ENCODE results near the gene GBP3. TPM values are rescaled to one million over a fixed set of nuclear protein-coding genes. Genes with fewer than 3 reads are reported as not detected.

The GBP3 gene
- total and polyA plus RNA-seq, 2 of the 8 experiments (the other 6 are each of a cell fraction or from before 2014, with no cell fraction given) = not detected

DNA sequence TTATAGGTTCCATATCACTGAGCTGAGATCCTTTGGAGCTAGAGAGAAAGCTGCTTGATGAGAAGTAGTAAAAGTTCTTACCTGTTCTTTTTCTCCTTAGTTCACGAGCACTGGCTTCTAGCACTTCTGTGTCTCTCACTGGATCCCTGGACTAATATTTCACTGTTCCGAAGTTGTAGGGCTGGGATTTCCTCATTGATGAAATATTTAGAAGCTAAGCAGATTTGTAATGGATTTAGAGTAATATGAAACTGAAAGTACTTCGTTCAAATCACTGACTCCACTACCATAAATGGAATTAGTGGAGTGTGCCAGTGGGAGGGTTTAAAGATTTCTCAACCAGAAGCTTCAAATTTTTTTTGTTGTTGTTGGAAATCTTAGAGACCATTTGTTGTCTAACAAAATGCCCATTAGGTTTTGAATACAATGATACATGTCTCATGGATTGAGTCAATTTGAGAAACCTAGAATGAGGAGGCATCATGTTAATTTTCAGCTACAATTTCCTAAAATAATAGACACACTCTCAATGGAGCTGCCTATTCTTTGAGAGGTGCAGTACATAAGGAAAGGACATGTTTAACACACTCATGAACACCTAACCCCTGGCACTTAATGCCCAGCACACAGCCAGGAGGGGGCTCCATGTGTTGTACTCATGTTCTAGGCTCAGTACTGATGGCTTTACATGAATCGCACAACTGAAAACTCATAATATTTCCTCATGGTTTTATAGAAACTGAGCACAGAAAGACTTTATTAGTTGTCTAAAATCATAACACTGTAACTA lies 42.6 kb upstream of the GBP3 start, which contains the start of gene GBP1:
TSS of gene GBP1 (minus strand) at position 130 of the 790 bp plus-strand sequence. CDS start 1,974 bp downstream, outside the sequence.
- CTCF ChIA-PET (ENCODE audit: partially characterized antibody) = no interaction called here
- DNase-seq (ENCODE audit: low read depth in 1 of 2, low spot score in 2 of 2) (no peak), FAIRE-seq (no peak)
- H3K27ac ChIP-seq (ENCODE audit: low read depth, low read length) = no peak within 1 kb of the TSS
- POLR2A ChIA-PET (ENCODE audit: partially characterized antibody) = no interaction called here
- H4K5ac ChIP-seq (ENCODE audit: insufficient read length, low read depth, low read length) = no peak within 1 kb of the TSS
- H4K20me1 ChIP-seq (replicated peaks in 1 of 2; ENCODE audit: control insufficient read depth in 1 of 2, insufficient read depth in 2 of 2, low read length in 2 of 2) = no peaks in the 10 kb centered on the region
- H3K56ac ChIP-seq (replicated peaks; ENCODE audit: insufficient read length, low read depth, low read length) = no peak within 1 kb of the TSS
- no peak within 1 kb of the TSS for H3K4ac ChIP-seq (replicated peaks; ENCODE audit: insufficient read length, low read depth, low read length)
- no peaks in the 10 kb centered on the region for H3K23me2 ChIP-seq (ENCODE audit: low read depth, low read length)
- no peaks in the 10 kb centered on the region for H3K27me3 ChIP-seq (replicated peaks in 1 of 4; ENCODE audit: control insufficient read depth in 3 of 4, extremely low read depth in 1 of 4, insufficient read depth in 3 of 4, low read length in 3 of 4)
- H3K9ac ChIP-seq (replicated peaks in 1 of 4; ENCODE audit: extremely low read depth in 1 of 4, low read depth in 3 of 4, low read length in 3 of 4) = no peak within 1 kb of the TSS
- no peak within 1 kb of the TSS for H2BK15ac ChIP-seq (ENCODE audit: low read length)
- H2BK120ac ChIP-seq (replicated peaks; ENCODE audit: low read depth, low read length) = no peak within 1 kb of the TSS
- no peak within 1 kb of the TSS for H2BK5ac ChIP-seq (ENCODE audit: low read depth, low read length)
- H3K23ac ChIP-seq (ENCODE audit: insufficient read length) = no peak within 1 kb of the TSS
- H4K8ac ChIP-seq (ENCODE audit: extremely low read depth, insufficient read depth, low read length) = no peak within 1 kb of the TSS
- no peak within 1 kb of the TSS for H2BK12ac ChIP-seq (ENCODE audit: low read depth, low read length)
- H4K91ac ChIP-seq (replicated peaks; ENCODE audit: insufficient read length, low read length) = no peak within 1 kb of the TSS
- no peak within 1 kb of the TSS for H3K4me3 ChIP-seq (ENCODE audit: extremely low read depth in 1 of 4, insufficient read depth in 2 of 4, low read depth in 3 of 4, low read length in 4 of 4)
- no peak within 1 kb of the TSS for H3K4me2 ChIP-seq (ENCODE audit: insufficient read depth in 1 of 2, low read depth in 2 of 2, low read length in 2 of 2)
- H3K14ac ChIP-seq (ENCODE audit: insufficient read length) = no peak within 1 kb of the TSS
- no peaks in the 10 kb centered on the region for H3K79me1 ChIP-seq (ENCODE audit: low read depth, low read length)
- no peaks in the 10 kb centered on the region for H3K36me3 ChIP-seq (ENCODE audit: control insufficient read depth in 2 of 4, insufficient read depth in 4 of 4, low read length in 3 of 4)
- no peak within 1 kb of the TSS for H2AK5ac ChIP-seq (ENCODE audit: low read depth, low read length)
- WGBS, 2 experiments (ENCODE audit: extremely low coverage in 1 of 2, insufficient coverage in 1 of 2, insufficient read length in 1 of 2, insufficient replicate concordance in 2 of 2, low coverage in 1 of 2, low lambda C conversion rate in 2 of 2, missing lambda C conversion rate in 1 of 2) = 91% methylated on average over 4 of the region's 4 CpGs; no CpG with 5 or more reads in 1 of the 2 experiments
- no peaks in the 10 kb centered on the region for H3K9me3 ChIP-seq (ENCODE audit: insufficient read depth in 2 of 2, low read depth in 1 of 2, low read length in 1 of 2)
- H2BK20ac ChIP-seq (ENCODE audit: low read length) = no peak within 1 kb of the TSS
- H2AFZ ChIP-seq (ENCODE audit: low read length) = peak within 1 kb of the TSS; percentile 52; the same call in 1 of the 2 replicates
- H3K18ac ChIP-seq (ENCODE audit: extremely low read depth, low read length) = no peak within 1 kb of the TSS
- no peaks in the 10 kb centered on the region for H3K79me2 ChIP-seq (ENCODE audit: control insufficient read depth in 1 of 2, insufficient read depth in 2 of 2, low read length in 2 of 2)
- no peaks in the 10 kb centered on the region for H3K4me1 ChIP-seq (replicated peaks in 1 of 4; ENCODE audit: control insufficient read depth in 3 of 4, insufficient read depth in 4 of 4, low read length in 3 of 4)
- TF ChIP-seq SIN3A (conservative IDR thresholded peaks at IDR 0.05 in 1 of 2, IDR thresholded peaks at IDR 0.05 in 1 of 2; ENCODE audit: low read depth in 1 of 2, low read length in 2 of 2) (no peak), RNF2 (IDR thresholded peaks at IDR 0.05; ENCODE audit: borderline replicate concordance, low read depth, low read length, missing control alignments, poor library complexity, severe bottlenecking) (no peak), SIX5 (IDR thresholded peaks at IDR 0.05; ENCODE audit: low read depth, low read length) (no peak), BACH1 (IDR thresholded peaks at IDR 0.05; ENCODE audit: low read length) (no peak), GTF2F1 (IDR thresholded peaks at IDR 0.05; ENCODE audit: borderline replicate concordance, low read depth, low read length) (no peak), ZNF274 (IDR thresholded peaks at IDR 0.05; ENCODE audit: borderline replicate concordance, extremely low read depth, low read length) (no peak)
